Neural progenitor cell (in vitro differentiated cells): ENCODE measurements around the gene ASIC2. TPM values are rescaled to one million over a fixed set of nuclear protein-coding genes. Genes with fewer than 3 reads are reported as not detected.

Experiments
- DNase-seq: peaks from one replicate; pipeline ENCODE4 v3.0.0-alpha.2; 2016; ENCODE audit warnings: low spot score
- H2AFZ ChIP-seq: fragments of 200-600 bp; sonication (generic); replicated peaks from 2 replicates; pipeline ENCODE4 v1.6.1; 2016; ENCODE audit warnings: antibody characterized with exemption
- H3F3A ChIP-seq: fragments of 200-600 bp; sonication (generic); 2 replicates; pipeline ENCODE4 v1.6.1; 2016; ENCODE audit warnings: antibody characterized with exemption, low read depth
- H3K27ac ChIP-seq: fragments of 200-600 bp; sonication (generic); 2 replicates; pipeline ENCODE4 v1.5.1; 2016; ENCODE audit warnings: mild to moderate bottlenecking
- H3K27me3 ChIP-seq: fragments of 200-600 bp; sonication (generic); 2 replicates; pipeline ENCODE4 v1.6.1; 2016; ENCODE audit warnings: mild to moderate bottlenecking, moderate library complexity
- H3K36me3 ChIP-seq: fragments of 200-600 bp; sonication (generic); 2 replicates; pipeline ENCODE4 v1.5.1; 2016
- H3K4me1 ChIP-seq: fragments of 200-600 bp; sonication (generic); 2 replicates; pipeline ENCODE4 v1.6.1; 2016; ENCODE audit warnings: mixed run types
- H3K4me2 ChIP-seq: fragments of 200-600 bp; sonication (generic); 2 replicates; pipeline ENCODE4 v1.6.1; 2016
- H3K4me3 ChIP-seq: fragments of 200-600 bp; sonication (generic); 2 replicates; pipeline ENCODE4 v1.5.1; 2016
- H3K79me2 ChIP-seq: fragments of 200-600 bp; sonication (generic); 2 replicates; pipeline ENCODE4 v1.6.1; 2016; ENCODE audit warnings: low read depth
- H3K9ac ChIP-seq: fragments of 200-600 bp; sonication (generic); 2 replicates; pipeline ENCODE4 v1.6.1; 2016
- H3K9me3 ChIP-seq: fragments of 200-600 bp; sonication (generic); 2 replicates; pipeline ENCODE4 v1.5.1; 2016; ENCODE audit warnings: low read depth
- H4K20me1 ChIP-seq: fragments of 200-600 bp; sonication (generic); 2 replicates; pipeline ENCODE4 v1.6.1; 2016; ENCODE audit warnings: low read depth
- H3K27ac Mint-ChIP-seq: 3 replicates; pipeline ENCODE4 v1.8.0; 2021; ENCODE audit warnings: mixed read lengths
- H3K27me3 Mint-ChIP-seq: 2 replicates; pipeline ENCODE4 v1.8.0; 2022; ENCODE audit warnings: low read depth, mild to moderate bottlenecking, inconsistent platforms, moderate library complexity, mixed read lengths; ENCODE audit not compliant: insufficient read depth
- H3K36me3 Mint-ChIP-seq: 3 replicates; pipeline ENCODE4 v1.8.0; 2021; ENCODE audit warnings: mixed read lengths
- H3K4me1 Mint-ChIP-seq: 3 replicates; pipeline ENCODE4 v1.8.0; 2021; ENCODE audit warnings: mixed read lengths
- H3K4me3 Mint-ChIP-seq: 3 replicates; pipeline ENCODE4 v1.8.0; 2021; ENCODE audit warnings: mild to moderate bottlenecking, moderate library complexity, mixed read lengths
- H3K9me3 Mint-ChIP-seq: 3 replicates; pipeline ENCODE4 v1.8.0; 2020; ENCODE audit warnings: mixed read lengths
- CTCF ChIP-seq: fragments of 200-600 bp; sonication (generic); IDR thresholded peaks from 2 replicates; pipeline ENCODE4 v1.5.1; 2017; ENCODE audit warnings: antibody characterized with exemption, mild to moderate bottlenecking
- EZH2 ChIP-seq: fragments of 200-600 bp; sonication (generic); IDR thresholded peaks from 2 replicates; pipeline ENCODE4 v1.6.1; 2017; ENCODE audit warnings: antibody characterized with exemption, mild to moderate bottlenecking, moderate library complexity
- EZH2phosphoT487 ChIP-seq: fragments of 200-600 bp; sonication (generic); IDR thresholded peaks from 2 replicates; pipeline ENCODE4 v1.6.1; 2017; ENCODE audit warnings: antibody characterized with exemption
- total RNA-seq: library from RNA; depleted of rRNA; stranded (reverse); fragments of >200 nt; gene quantifications from 2 replicates; pipeline ENCODE4 v1.2.3, GENCODE V29; 2015; ENCODE audit warnings: low replicate concordance

The ASIC2 gene
- total RNA-seq, 1 donor from 2014 or later = 2.3 TPM

- H3K27me3 Mint-ChIP-seq = no peaks in the 10 kb centered on the region
Observed at GRCh38 chr17:33085256-33085655, 207.8 kb downstream of the ASIC2 start.

GRCh38 chr17:33084755-33085154, 208.3 kb downstream of the ASIC2 start:
- no peaks in the 10 kb centered on the region for H3K9me3 ChIP-seq
- no peak overlapping the region for H2AFZ ChIP-seq
- peaks cover 2% of the 10 kb centered on the region for H3K27me3 Mint-ChIP-seq
- TF ChIP-seq EZH2phosphoT487 (no peak), CTCF (no peak), EZH2 (no peak)
- H3K27ac Mint-ChIP-seq = no peak overlapping the region
- H3F3A ChIP-seq = no peaks in the 10 kb centered on the region
- no peak for DNase-seq
- H3K4me1 Mint-ChIP-seq = no peaks in the 10 kb centered on the region
- H3K36me3 ChIP-seq = no peaks in the 10 kb centered on the region
- H3K27me3 ChIP-seq = peaks cover 4% of the 10 kb centered on the region
- no peaks in the 10 kb centered on the region for H3K4me1 ChIP-seq
- H3K9ac ChIP-seq = no peak overlapping the region
- no peak overlapping the region for H3K4me3 ChIP-seq
- no peaks in the 10 kb centered on the region for H3K9me3 Mint-ChIP-seq
- H4K20me1 ChIP-seq = no peaks in the 10 kb centered on the region
- H3K36me3 Mint-ChIP-seq = no peaks in the 10 kb centered on the region
- H3K27ac ChIP-seq = no peak overlapping the region
- H3K79me2 ChIP-seq = no peaks in the 10 kb centered on the region
- no peak overlapping the region for H3K4me3 Mint-ChIP-seq
- no peak overlapping the region for H3K4me2 ChIP-seq

More at GRCh38 chr17:33085256-33085655, 207.8 kb downstream of the ASIC2 start:
- TF ChIP-seq EZH2 (no peak), CTCF (no peak), EZH2phosphoT487 (no peak)
- Histone ChIP-seq H3F3A (no peaks in the 10 kb centered on the region), H3K9me3 (no peaks in the 10 kb centered on the region), H3K36me3 (no peaks in the 10 kb centered on the region), H2AFZ (no peak overlapping the region), H3K79me2 (no peaks in the 10 kb centered on the region), H3K4me3 (no peak overlapping the region), H3K27ac (no peak overlapping the region), H4K20me1 (no peaks in the 10 kb centered on the region), H3K4me1 (no peaks in the 10 kb centered on the region), H3K27me3 (peaks cover 4% of the 10 kb centered on the region), H3K4me2 (no peak overlapping the region), H3K9ac (no peak overlapping the region)
- Mint-ChIP-seq H3K9me3 (no peaks in the 10 kb centered on the region), H3K4me1 (no peaks in the 10 kb centered on the region), H3K4me3 (no peak overlapping the region), H3K36me3 (no peaks in the 10 kb centered on the region), H3K27ac (no peak overlapping the region)
- DNase-seq = no peak

- Mint-ChIP-seq H3K9me3 (no peaks in the 10 kb centered on the region), H3K27ac (no peak overlapping the region), H3K4me3 (no peak overlapping the region), H3K4me1 (no peaks in the 10 kb centered on the region), H3K27me3 (peaks cover 4% of the 10 kb centered on the region), H3K36me3 (no peaks in the 10 kb centered on the region)
- Histone ChIP-seq H3K9ac (no peak overlapping the region), H3K27ac (no peak overlapping the region), H3K27me3 (peaks cover 3% of the 10 kb centered on the region), H3F3A (no peaks in the 10 kb centered on the region), H2AFZ (no peak overlapping the region), H3K36me3 (no peaks in the 10 kb centered on the region), H3K4me1 (no peaks in the 10 kb centered on the region), H3K4me2 (no peak overlapping the region), H3K79me2 (no peaks in the 10 kb centered on the region), H4K20me1 (no peaks in the 10 kb centered on the region), H3K9me3 (no peaks in the 10 kb centered on the region), H3K4me3 (no peak overlapping the region)
- TF ChIP-seq CTCF (no peak), EZH2 (no peak), EZH2phosphoT487 (no peak)
- no peak for DNase-seq
Observed at GRCh38 chr17:33082529-33083173, 210.4 kb downstream of the ASIC2 start.
